HCT116 (cell line): ENCODE measurements around the gene PIEZO2. TPM values are rescaled to one million over a fixed set of nuclear protein-coding genes. Genes with fewer than 3 reads are reported as not detected.

Experiments
- ATAC-seq: fragments of 200-7000 bp; cut with Tn5 transposase; 2 replicates; pipeline ENCODE4 v1.9.1; 2020; ENCODE audit warnings: mild to moderate bottlenecking, moderate library complexity
- BruUV-seq: library from RNA; stranded (reverse); fragments of 400-500 nt; replicated peaks from 2 replicates; lab custom pipeline; 2021; lab: Mats Ljungman, UMichigan
- CTCF ChIA-PET: fragments of 300-600 bp; sonication (Branson Sonifier 250); formaldehyde crosslinking; loops from one replicate; lab custom pipeline; 2021; ENCODE audit warnings: antibody characterized with exemption; lab: Charles Lee
- POLR2A ChIA-PET: fragments of 300-600, 350-600 bp; sonication (Branson Sonifier 250); formaldehyde crosslinking; loops from one replicate; lab custom pipeline; 2021; ENCODE audit warnings: antibody characterized with exemption; lab: Charles Lee
- RAD21 ChIA-PET, 2 experiments: fragments of 300-600 bp; sonication (Branson Sonifier 250); formaldehyde crosslinking; loops; one replicate each; lab custom pipeline; 2023; ENCODE audit warnings: low total read pairs in 2 of 2; ENCODE audit not compliant: uncharacterized antibody in 2 of 2, unreplicated experiment in 2 of 2, low non-redundant PET in 1 of 2; lab: Charles Lee
- DNase-seq: peaks from one replicate; pipeline ENCODE4 v3.0.0-alpha.2; 2010; ENCODE audit warnings: low read depth, low spot score
- H2AFZ ChIP-seq: fragments of 200-600 bp; shearing (Covaris generic), sonication (generic); 2 replicates; pipeline ENCODE4 v1.6.1; 2017; ENCODE audit warnings: low read depth, mixed run types, mixed read lengths, antibody characterized with exemption, low read length; ENCODE audit not compliant: poor library complexity, severe bottlenecking
- H3K27ac ChIP-seq: 2 replicates; pipeline ENCODE4 v1.5.1; 2012; ENCODE audit warnings: low read depth, low read length
- H3K27me3 ChIP-seq: fragments of 200-600 bp; sonication (generic); 2 replicates; pipeline ENCODE4 v1.6.1; 2016; ENCODE audit warnings: mixed run types, low read length, mixed read lengths; ENCODE audit not compliant: insufficient read depth
- H3K36me3 ChIP-seq, 2 experiments: fragments of 200-500 bp in 1 of 2; fragments of 200-600 bp in 1 of 2; sonication (Bioruptor generic) in 1 of 2; sonication (generic) in 1 of 2; 2 replicates each; pipeline versions ENCODE4 v1.5.1 to v1.6.1; 2014 to 2016; ENCODE audit warnings: low read length in 2 of 2, inconsistent platforms in 1 of 2, mixed read lengths in 1 of 2, mixed run types in 1 of 2; ENCODE audit not compliant: insufficient read depth in 2 of 2, control insufficient read depth in 1 of 2
- H3K4me1 ChIP-seq, 2 experiments: fragments of 200-600 bp in 1 of 2; sonication (generic) in 1 of 2; 2 replicates each; pipeline versions ENCODE4 v1.5.1 to v1.6.1; 2012 to 2017; ENCODE audit warnings: low read length in 2 of 2, inconsistent platforms in 1 of 2, mild to moderate bottlenecking in 1 of 2, mixed read lengths in 1 of 2, mixed run types in 1 of 2, moderate library complexity in 1 of 2; ENCODE audit not compliant: insufficient read depth in 2 of 2, control insufficient read depth in 1 of 2
- H3K4me2 ChIP-seq: fragments of 200-600 bp; sonication (generic); 2 replicates; pipeline ENCODE4 v1.6.1; 2017; ENCODE audit warnings: mixed run types, low read length, mixed read lengths
- H3K4me3 ChIP-seq, 2 experiments: fragments of 200-600 bp in 1 of 2; sonication (generic) in 1 of 2; replicated peaks in 1 of 2; 2 replicates each; pipeline ENCODE4 v1.5.1; 2011 to 2016; ENCODE audit warnings: low read length in 2 of 2, control low read depth in 1 of 2, low read depth in 1 of 2, mild to moderate bottlenecking in 1 of 2, mixed read lengths in 1 of 2, mixed run types in 1 of 2
- H3K79me2 ChIP-seq: fragments of 200-600 bp; sonication (generic); 2 replicates; pipeline ENCODE4 v1.6.1; 2017; ENCODE audit warnings: mild to moderate bottlenecking, mixed run types, low read length, moderate library complexity, mixed read lengths; ENCODE audit not compliant: insufficient read depth
- H3K9ac ChIP-seq: fragments of 200-600 bp; sonication (generic); 2 replicates; pipeline ENCODE4 v1.6.1; 2016; ENCODE audit warnings: low read length, mixed read lengths
- H3K9me2 ChIP-seq: fragments of 200-600 bp; sonication (generic), shearing (Covaris generic); 2 replicates; pipeline ENCODE4 v1.6.1; 2017; ENCODE audit warnings: mixed run types, mild to moderate bottlenecking, moderate library complexity; ENCODE audit not compliant: insufficient read depth
- H3K9me3 ChIP-seq, 2 experiments: fragments of 200-500 bp in 1 of 2; fragments of 200-600 bp in 1 of 2; sonication (Bioruptor generic) in 1 of 2; sonication (generic) in 1 of 2; 2 replicates each; pipeline ENCODE4 v1.6.1; 2014 to 2017; ENCODE audit warnings: low read length in 2 of 2, mixed read lengths in 2 of 2, inconsistent platforms in 1 of 2, low read depth in 1 of 2, mild to moderate bottlenecking in 1 of 2, mixed run types in 1 of 2, moderate library complexity in 1 of 2; ENCODE audit not compliant: control insufficient read depth in 1 of 2, insufficient read depth in 1 of 2
- H4K20me1 ChIP-seq: fragments of 200-600 bp; sonication (generic), shearing (Covaris generic); 2 replicates; pipeline ENCODE4 v1.6.1; 2017; ENCODE audit warnings: mixed run types, mild to moderate bottlenecking, moderate library complexity; ENCODE audit not compliant: insufficient read depth
- CBX3 ChIP-seq: IDR thresholded peaks from 2 replicates; pipeline ENCODE4 v1.6.1; 2012; ENCODE audit warnings: low read depth
- EGR1 ChIP-seq: IDR thresholded peaks from 2 replicates; pipeline ENCODE4 v1.6.1; 2012; ENCODE audit warnings: low read depth
- ELF1 ChIP-seq: IDR thresholded peaks from 2 replicates; pipeline ENCODE4 v1.6.1; 2012; ENCODE audit warnings: low read depth, borderline replicate concordance
- EZH2phosphoT487 ChIP-seq: fragments of 200-600 bp; IDR thresholded peaks from 2 replicates; pipeline ENCODE4 v1.6.1; 2018; ENCODE audit warnings: antibody characterized with exemption, borderline replicate concordance
- POLR2A ChIP-seq: IDR thresholded peaks from 2 replicates; pipeline ENCODE4 v1.7.0; 2011; ENCODE audit warnings: borderline replicate concordance; ENCODE audit not compliant: insufficient read depth, insufficient read length; ENCODE audit errors: extremely low read depth
- SIN3A ChIP-seq: IDR thresholded peaks from 2 replicates; pipeline ENCODE4 v1.6.1; 2012; ENCODE audit warnings: low read depth
- SP1 ChIP-seq: IDR thresholded peaks from 2 replicates; pipeline ENCODE4 v1.6.1; 2012; ENCODE audit warnings: low read depth
- ZBTB33 ChIP-seq: IDR thresholded peaks from 2 replicates; pipeline ENCODE4 v1.6.1; 2011; ENCODE audit warnings: mild to moderate bottlenecking, low read length, moderate library complexity; ENCODE audit not compliant: insufficient replicate concordance; ENCODE audit errors: extremely low read depth
- ZFX ChIP-seq: fragments of 450-650 bp; IDR thresholded peaks from 2 replicates; pipeline ENCODE4 v1.6.1; 2017
- intact Hi-C: fragments of 100-400 bp; cut with micrococcal nuclease; formaldehyde crosslinking; loops from 2 replicates; pipeline ENCODE4 v1.10.0; 2022
- total RNA-seq: library from RNA; stranded (reverse); gene quantifications from one replicate; pipeline ENCODE4 v1.2.1, GENCODE V29; 2021; ENCODE audit not compliant: unreplicated experiment
- TF ChIP-seq, protein P1 (sequence below), 3 experiments: fragments of 200-600 bp in 1 of 3; sonication (generic) in 1 of 3; IDR thresholded peaks in 2 of 3; conservative IDR thresholded peaks in 1 of 3; 2 replicates each; pipeline ENCODE4 v1.5.1; 2012 to 2017; ENCODE audit warnings: low read depth in 2 of 3, low read length in 2 of 3, antibody characterized with exemption in 1 of 3, borderline replicate concordance in 1 of 3, control low read depth in 1 of 3, mild to moderate bottlenecking in 1 of 3, mixed read lengths in 1 of 3, mixed run types in 1 of 3, moderate library complexity in 1 of 3; ENCODE audit not compliant: insufficient read depth in 1 of 3
- TF ChIP-seq, protein P2 (sequence below): IDR thresholded peaks from 2 replicates; pipeline ENCODE4 v1.6.1; 2012; ENCODE audit warnings: low read depth
- TF ChIP-seq, protein P3 (sequence below): IDR thresholded peaks from 2 replicates; pipeline ENCODE4 v1.6.1; 2012

The PIEZO2 gene
- total RNA-seq, 1 experiment from 2014 or later: 0.34 TPM

- H3K9ac ChIP-seq: no peak overlapping the region
- ChIA-PET RAD21 (no interaction called here), POLR2A (no interaction called here), CTCF (no interaction called here)
- H3K27me3 ChIP-seq: peaks cover 32% of the 10 kb centered on the region
- no peak for DNase-seq
- TF ChIP-seq EZH2phosphoT487: no peak
- TF ChIP-seq, protein P1, sequence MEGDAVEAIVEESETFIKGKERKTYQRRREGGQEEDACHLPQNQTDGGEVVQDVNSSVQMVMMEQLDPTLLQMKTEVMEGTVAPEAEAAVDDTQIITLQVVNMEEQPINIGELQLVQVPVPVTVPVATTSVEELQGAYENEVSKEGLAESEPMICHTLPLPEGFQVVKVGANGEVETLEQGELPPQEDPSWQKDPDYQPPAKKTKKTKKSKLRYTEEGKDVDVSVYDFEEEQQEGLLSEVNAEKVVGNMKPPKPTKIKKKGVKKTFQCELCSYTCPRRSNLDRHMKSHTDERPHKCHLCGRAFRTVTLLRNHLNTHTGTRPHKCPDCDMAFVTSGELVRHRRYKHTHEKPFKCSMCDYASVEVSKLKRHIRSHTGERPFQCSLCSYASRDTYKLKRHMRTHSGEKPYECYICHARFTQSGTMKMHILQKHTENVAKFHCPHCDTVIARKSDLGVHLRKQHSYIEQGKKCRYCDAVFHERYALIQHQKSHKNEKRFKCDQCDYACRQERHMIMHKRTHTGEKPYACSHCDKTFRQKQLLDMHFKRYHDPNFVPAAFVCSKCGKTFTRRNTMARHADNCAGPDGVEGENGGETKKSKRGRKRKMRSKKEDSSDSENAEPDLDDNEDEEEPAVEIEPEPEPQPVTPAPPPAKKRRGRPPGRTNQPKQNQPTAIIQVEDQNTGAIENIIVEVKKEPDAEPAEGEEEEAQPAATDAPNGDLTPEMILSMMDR (IDR thresholded peaks at IDR 0.05 in 2 of 3, conservative IDR thresholded peaks at IDR 0.05 in 1 of 3; ENCODE audit: borderline replicate concordance in 1 of 3, insufficient read depth in 1 of 3, low read depth in 2 of 3, low read length in 2 of 3): no peak
- TF ChIP-seq CBX3: no peak
- TF ChIP-seq, protein P2, sequence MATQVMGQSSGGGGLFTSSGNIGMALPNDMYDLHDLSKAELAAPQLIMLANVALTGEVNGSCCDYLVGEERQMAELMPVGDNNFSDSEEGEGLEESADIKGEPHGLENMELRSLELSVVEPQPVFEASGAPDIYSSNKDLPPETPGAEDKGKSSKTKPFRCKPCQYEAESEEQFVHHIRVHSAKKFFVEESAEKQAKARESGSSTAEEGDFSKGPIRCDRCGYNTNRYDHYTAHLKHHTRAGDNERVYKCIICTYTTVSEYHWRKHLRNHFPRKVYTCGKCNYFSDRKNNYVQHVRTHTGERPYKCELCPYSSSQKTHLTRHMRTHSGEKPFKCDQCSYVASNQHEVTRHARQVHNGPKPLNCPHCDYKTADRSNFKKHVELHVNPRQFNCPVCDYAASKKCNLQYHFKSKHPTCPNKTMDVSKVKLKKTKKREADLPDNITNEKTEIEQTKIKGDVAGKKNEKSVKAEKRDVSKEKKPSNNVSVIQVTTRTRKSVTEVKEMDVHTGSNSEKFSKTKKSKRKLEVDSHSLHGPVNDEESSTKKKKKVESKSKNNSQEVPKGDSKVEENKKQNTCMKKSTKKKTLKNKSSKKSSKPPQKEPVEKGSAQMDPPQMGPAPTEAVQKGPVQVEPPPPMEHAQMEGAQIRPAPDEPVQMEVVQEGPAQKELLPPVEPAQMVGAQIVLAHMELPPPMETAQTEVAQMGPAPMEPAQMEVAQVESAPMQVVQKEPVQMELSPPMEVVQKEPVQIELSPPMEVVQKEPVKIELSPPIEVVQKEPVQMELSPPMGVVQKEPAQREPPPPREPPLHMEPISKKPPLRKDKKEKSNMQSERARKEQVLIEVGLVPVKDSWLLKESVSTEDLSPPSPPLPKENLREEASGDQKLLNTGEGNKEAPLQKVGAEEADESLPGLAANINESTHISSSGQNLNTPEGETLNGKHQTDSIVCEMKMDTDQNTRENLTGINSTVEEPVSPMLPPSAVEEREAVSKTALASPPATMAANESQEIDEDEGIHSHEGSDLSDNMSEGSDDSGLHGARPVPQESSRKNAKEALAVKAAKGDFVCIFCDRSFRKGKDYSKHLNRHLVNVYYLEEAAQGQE: no peak
- TF ChIP-seq ZFX: no peak
- TF ChIP-seq, protein P3, sequence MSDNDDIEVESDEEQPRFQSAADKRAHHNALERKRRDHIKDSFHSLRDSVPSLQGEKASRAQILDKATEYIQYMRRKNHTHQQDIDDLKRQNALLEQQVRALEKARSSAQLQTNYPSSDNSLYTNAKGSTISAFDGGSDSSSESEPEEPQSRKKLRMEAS: no peak
- no peak for TF ChIP-seq ZBTB33
- no peak for TF ChIP-seq SIN3A
- TF ChIP-seq EGR1: no peak
- no peak for TF ChIP-seq POLR2A
- no peak for TF ChIP-seq SP1
- TF ChIP-seq ELF1: no peak
- intact Hi-C loops: no loop called here
- no peaks in the 10 kb centered on the region for H3K36me3 ChIP-seq
- BruUV-seq: no TSS peak
- no peaks in the 10 kb centered on the region for H3K79me2 ChIP-seq
- no peaks in the 10 kb centered on the region for H3K9me3 ChIP-seq
- H3K9me2 ChIP-seq: no peaks in the 10 kb centered on the region
- H2AFZ ChIP-seq: no peak overlapping the region
- H3K27ac ChIP-seq: no peak overlapping the region
- ATAC-seq: no peak
- H4K20me1 ChIP-seq: no peaks in the 10 kb centered on the region
- H3K4me1 ChIP-seq: no peaks in the 10 kb centered on the region
- H3K4me3 ChIP-seq: no peak overlapping the region
- H3K4me2 ChIP-seq: no peak overlapping the region
These were observed 381.1 kb downstream of the PIEZO2 start for GRCh38 chr18:10768221-10768620.
